CD14-positive monocyte (primary cell): ENCODE results near the gene PLCG1. TPM values are rescaled to one million over a fixed set of nuclear protein-coding genes. Genes with fewer than 3 reads are reported as not detected.

Experiments used
- DNase-seq, 3 donors: peaks; one replicate each; pipeline ENCODE4 v3.0.0-alpha.2; 2011 to 2022
- H2AFZ ChIP-seq: 2 replicates; pipeline ENCODE4 v1.6.0; 2012; ENCODE audit warnings: mild to moderate bottlenecking, low read depth, low read length, inconsistent platforms; ENCODE audit not compliant: insufficient read depth, poor library complexity, severe bottlenecking
- H3K27ac ChIP-seq, 2 donors: 1 replicate in 1 of 2; 2 replicates in 1 of 2; pipeline ENCODE4 v1.5.1; 2012 to 2013; ENCODE audit warnings: low read length in 2 of 2, control low read depth in 1 of 2, inconsistent platforms in 1 of 2, low read depth in 1 of 2, mild to moderate bottlenecking in 1 of 2
- H3K27me3 ChIP-seq, 2 donors: one replicate each; pipeline versions ENCODE4 v1.6.0 to v1.6.1; 2011 to 2013; ENCODE audit warnings: low read length in 2 of 2; ENCODE audit not compliant: control insufficient read depth in 2 of 2, insufficient read depth in 2 of 2
- H3K36me3 ChIP-seq, 2 donors: replicated peaks in 1 of 2; 1 replicate in 1 of 2; 2 replicates in 1 of 2; pipeline versions ENCODE4 v1.5.1 to v1.6.1; 2012 to 2013; ENCODE audit warnings: low read length in 2 of 2, control low read depth in 1 of 2, inconsistent platforms in 1 of 2, mild to moderate bottlenecking in 1 of 2; ENCODE audit not compliant: insufficient read depth in 2 of 2, control insufficient read depth in 1 of 2
- H3K4me1 ChIP-seq, 2 donors: 1 replicate in 1 of 2; 2 replicates in 1 of 2; pipeline versions ENCODE4 v1.5.1 to v1.6.1; 2012 to 2013; ENCODE audit warnings: low read length in 2 of 2, control low read depth in 1 of 2, inconsistent platforms in 1 of 2, mild to moderate bottlenecking in 1 of 2, moderate library complexity in 1 of 2; ENCODE audit not compliant: insufficient read depth in 2 of 2, control insufficient read depth in 1 of 2
- H3K4me2 ChIP-seq: replicated peaks from 2 replicates; pipeline ENCODE3; 2012; ENCODE audit warnings: low read length, moderate library complexity, mild to moderate bottlenecking; ENCODE audit not compliant: poor library complexity, severe bottlenecking; ENCODE audit errors: extremely low read depth
- H3K4me3 ChIP-seq, 3 experiments: fragments of 200-600 bp in 1 of 3; sonication (generic) in 1 of 3; replicated peaks in 1 of 3; 1 replicate in 2 of 3; 2 replicates in 1 of 3; pipeline ENCODE4 v1.5.1; 2011 to 2013; ENCODE audit warnings: low read length in 3 of 3, mild to moderate bottlenecking in 3 of 3, control low read depth in 2 of 3, low read depth in 2 of 3, inconsistent platforms in 1 of 3, moderate library complexity in 1 of 3
- H3K79me2 ChIP-seq: 2 replicates; pipeline ENCODE4 v1.6.0; 2012; ENCODE audit warnings: mild to moderate bottlenecking, control low read depth, inconsistent platforms, low read length, moderate library complexity; ENCODE audit not compliant: insufficient read depth
- H3K9ac ChIP-seq: 2 replicates; pipeline ENCODE4 v1.6.0; 2017; ENCODE audit warnings: low read length, mild to moderate bottlenecking; ENCODE audit not compliant: insufficient read depth, poor library complexity, severe bottlenecking
- H3K9me3 ChIP-seq, 2 donors: replicated peaks in 1 of 2; 1 replicate in 1 of 2; 2 replicates in 1 of 2; pipeline versions ENCODE4 v1.5.1 to v1.6.1; 2012 to 2013; ENCODE audit warnings: low read length in 2 of 2, control low read depth in 1 of 2; ENCODE audit not compliant: control insufficient read depth in 1 of 2, insufficient read depth in 1 of 2
- H4K20me1 ChIP-seq: 2 replicates; pipeline ENCODE4 v1.6.0; 2012; ENCODE audit warnings: mild to moderate bottlenecking, low read length, control low read depth, moderate library complexity; ENCODE audit not compliant: insufficient read depth
- H3K27ac Mint-ChIP-seq, 7 donors: one replicate each; pipeline ENCODE4 v1.8.0; 2020; ENCODE audit warnings: mild to moderate bottlenecking in 7 of 7, mixed read lengths in 7 of 7, moderate library complexity in 6 of 7, inconsistent platforms in 2 of 7
- H3K27me3 Mint-ChIP-seq, 3 donors: one replicate each; pipeline ENCODE4 v1.8.0; 2021 to 2022; ENCODE audit warnings: low read depth in 3 of 3, mild to moderate bottlenecking in 3 of 3, mixed read lengths in 3 of 3, moderate library complexity in 3 of 3, inconsistent platforms in 1 of 3
- H3K36me3 Mint-ChIP-seq, 2 donors: one replicate each; pipeline ENCODE4 v1.8.0; 2020; ENCODE audit warnings: mixed read lengths in 2 of 2, inconsistent platforms in 1 of 2, mild to moderate bottlenecking in 1 of 2
- H3K4me1 Mint-ChIP-seq: one replicate; pipeline ENCODE4 v1.8.0; 2020; ENCODE audit warnings: mild to moderate bottlenecking, mixed read lengths
- H3K4me3 Mint-ChIP-seq, 2 donors: one replicate each; pipeline ENCODE4 v1.8.0; 2020; ENCODE audit warnings: mild to moderate bottlenecking in 2 of 2, mixed read lengths in 2 of 2, moderate library complexity in 1 of 2
- H3K9me3 Mint-ChIP-seq, 7 donors: one replicate each; pipeline ENCODE4 v1.8.0; 2020 to 2022; ENCODE audit warnings: mixed read lengths in 7 of 7, mild to moderate bottlenecking in 6 of 7, moderate library complexity in 6 of 7, inconsistent platforms in 2 of 7
- WGBS: methylation state at CpG from one replicate; pipeline ENCODE4 v1.1.5; 2013; ENCODE audit warnings: missing lambda C conversion rate; ENCODE audit not compliant: insufficient coverage; 5-methylcytosine and 5-hydroxymethylcytosine counted together
- intact Hi-C, 2 donors: fragments of 100-400 bp; cut with micrococcal nuclease; formaldehyde crosslinking; loops; one replicate each; pipeline versions ENCODE4 v1.15.0 to v1.15.1; 2023
- polyA plus RNA-seq, 3 donors: library from polyadenylated mRNA; depleted of rRNA in 1 of 3; unstranded in 2 of 3; stranded (reverse) in 1 of 3; fragments of 300-500 nt in 2 of 3; fragments of >200 nt in 1 of 3; fragmentation: Illumina TruSeq in 2 of 3; gene quantifications; 1 replicate in 2 of 3; 2 replicates in 1 of 3; pipeline ENCODE4 v1.2.3, GENCODE V29; 2012 to 2021
- TF ChIP-seq, protein P1 (sequence below): fragments of 200-600 bp; IDR thresholded peaks from one replicate; pipeline ENCODE4 v1.8.0; 2022; ENCODE audit warnings: antibody characterized with exemption, mild to moderate bottlenecking

The PLCG1 gene
- polyA plus RNA-seq, 3 donors = 0.33 to 3.8 (median 1.0) TPM

GRCh38 chr20:41169162-41169690 lies 31.9 kb downstream of the PLCG1 start:
- H3K4me3 Mint-ChIP-seq = peak overlapping the region in 1 of 2 donors; percentile 52
- Histone ChIP-seq H3K4me3 (no peak overlapping the region), H3K79me2 (no peaks in the 10 kb centered on the region), H3K36me3 (no peaks in the 10 kb centered on the region), H3K4me1 (no peaks in the 10 kb centered on the region), H3K9me3 (no peaks in the 10 kb centered on the region), H3K4me2 (no peak overlapping the region), H3K27ac (no peak overlapping the region), H4K20me1 (no peaks in the 10 kb centered on the region), H3K27me3 (peaks cover 0 to 6% of the 10 kb centered on the region in 2 donors), H2AFZ (no peak overlapping the region), H3K9ac (no peak overlapping the region)
- TF ChIP-seq, protein P1, sequence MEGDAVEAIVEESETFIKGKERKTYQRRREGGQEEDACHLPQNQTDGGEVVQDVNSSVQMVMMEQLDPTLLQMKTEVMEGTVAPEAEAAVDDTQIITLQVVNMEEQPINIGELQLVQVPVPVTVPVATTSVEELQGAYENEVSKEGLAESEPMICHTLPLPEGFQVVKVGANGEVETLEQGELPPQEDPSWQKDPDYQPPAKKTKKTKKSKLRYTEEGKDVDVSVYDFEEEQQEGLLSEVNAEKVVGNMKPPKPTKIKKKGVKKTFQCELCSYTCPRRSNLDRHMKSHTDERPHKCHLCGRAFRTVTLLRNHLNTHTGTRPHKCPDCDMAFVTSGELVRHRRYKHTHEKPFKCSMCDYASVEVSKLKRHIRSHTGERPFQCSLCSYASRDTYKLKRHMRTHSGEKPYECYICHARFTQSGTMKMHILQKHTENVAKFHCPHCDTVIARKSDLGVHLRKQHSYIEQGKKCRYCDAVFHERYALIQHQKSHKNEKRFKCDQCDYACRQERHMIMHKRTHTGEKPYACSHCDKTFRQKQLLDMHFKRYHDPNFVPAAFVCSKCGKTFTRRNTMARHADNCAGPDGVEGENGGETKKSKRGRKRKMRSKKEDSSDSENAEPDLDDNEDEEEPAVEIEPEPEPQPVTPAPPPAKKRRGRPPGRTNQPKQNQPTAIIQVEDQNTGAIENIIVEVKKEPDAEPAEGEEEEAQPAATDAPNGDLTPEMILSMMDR = no peak
- no peak for DNase-seq
- H3K9me3 Mint-ChIP-seq = peaks cover 0 to 2% (median 0%) of the 10 kb centered on the region in 7 donors
- no peaks in the 10 kb centered on the region for H3K4me1 Mint-ChIP-seq
- WGBS = 97% methylated on average over 9 of the region's 9 CpGs
- intact Hi-C loops = no loop called here
- peaks cover 9 to 20% of the 10 kb centered on the region in 2 donors for H3K36me3 Mint-ChIP-seq
- peaks cover 31 to 60% (median 40%) of the 10 kb centered on the region in 3 donors for H3K27me3 Mint-ChIP-seq
- H3K27ac Mint-ChIP-seq = peak overlapping the region in 1 of 7 donors; percentile 52

- DNase-seq = no peak
- Histone ChIP-seq H3K4me1 (no peaks in the 10 kb centered on the region), H3K4me2 (no peak overlapping the region), H3K36me3 (no peaks in the 10 kb centered on the region), H3K27ac (no peak overlapping the region), H3K9ac (no peak overlapping the region), H3K79me2 (no peaks in the 10 kb centered on the region), H3K27me3 (peaks cover 0 to 6% of the 10 kb centered on the region in 2 donors), H3K4me3 (no peak overlapping the region), H2AFZ (no peak overlapping the region), H3K9me3 (no peaks in the 10 kb centered on the region), H4K20me1 (no peaks in the 10 kb centered on the region)
- H3K36me3 Mint-ChIP-seq = peaks cover 11 to 19% of the 10 kb centered on the region in 2 donors
- H3K4me3 Mint-ChIP-seq = no peak overlapping the region
- no peaks in the 10 kb centered on the region for H3K4me1 Mint-ChIP-seq
- 92% methylated on average over 12 of the region's 14 CpGs for WGBS
- H3K9me3 Mint-ChIP-seq = peaks cover 0 to 2% (median 0%) of the 10 kb centered on the region in 7 donors
- H3K27ac Mint-ChIP-seq = peak overlapping the region in 1 of 7 donors; percentile 52
- intact Hi-C loops = loop anchor here in 1 of 2 donors (10.0 kb wide), 1 partner anchor 55 kb away; no protein-coding TSS in a partner anchor
- TF ChIP-seq, protein P1 = no peak
- H3K27me3 Mint-ChIP-seq = peaks cover 30 to 59% (median 38%) of the 10 kb centered on the region in 3 donors
Observed at GRCh38 chr20:41169791-41170351, 32.5 kb downstream of the PLCG1 start.
